SHP77 (cell line): ENCODE measurements around the gene ZKSCAN4.

Experiments
- DNase-seq, 2 experiments: peaks; one replicate each; lab custom pipeline; 2025; lab: John Stamatoyannopoulos, UW

Gene ZKSCAN4

GRCh38 chr6:28248916-28249315 lies 3.2 kb downstream of the ZKSCAN4 start:
- no peak for DNase-seq

- DNase-seq, result no peak
Measured at GRCh38 chr6:28245206-28245941, 6.7 kb downstream of the ZKSCAN4 start.

GRCh38 chr6:28243946-28244345 lies 8.1 kb downstream of the ZKSCAN4 start:
- no peak for DNase-seq

- no peak for DNase-seq
Measured at GRCh38 chr6:28240471-28240870, 11.6 kb downstream of the ZKSCAN4 start.

- DNase-seq, result no peak
Measured at GRCh38 chr6:28239636-28240035, 12.4 kb downstream of the ZKSCAN4 start.

- DNase-seq, result no peak
Measured at GRCh38 chr6:28235912-28236452, 16.1 kb downstream of the ZKSCAN4 start.

GRCh38 chr6:28232785-28233184 lies 19.3 kb downstream of the ZKSCAN4 start:
- no peak for DNase-seq

GRCh38 chr6:28226460-28226859 lies 25.6 kb downstream of the ZKSCAN4 start:
- no peak for DNase-seq

- DNase-seq, result peak; percentile 83 to 91
Measured at GRCh38 chr6:28225056-28225834, 26.8 kb downstream of the ZKSCAN4 start, which contains the start of gene ZSCAN9. ZSCAN9 (plus strand) TSS chr6:28225275; CDS start chr6:28227085, 1,810 bp downstream.

- no peak for DNase-seq
Measured at GRCh38 chr6:28224131-28225055, 27.7 kb downstream of the ZKSCAN4 start.

- DNase-seq, result no peak
Measured at GRCh38 chr6:28220257-28221133, 31.6 kb downstream of the ZKSCAN4 start.

GRCh38 chr6:28218312-28219248 lies 33.5 kb downstream of the ZKSCAN4 start:
- peak; percentile 75 to 80 for DNase-seq

GRCh38 chr6:28217890-28218289 lies 34.2 kb downstream of the ZKSCAN4 start:
- no peak for DNase-seq

- DNase-seq, result no peak
Measured at GRCh38 chr6:28215425-28215824, 36.6 kb downstream of the ZKSCAN4 start.

- DNase-seq, result no peak
Measured at GRCh38 chr6:28213213-28213523, 38.9 kb downstream of the ZKSCAN4 start.

- peak; percentile 69 to 75 for DNase-seq
Measured at GRCh38 chr6:28212510-28213212, 39.4 kb downstream of the ZKSCAN4 start.

GRCh38 chr6:28211840-28212509 lies 40.1 kb downstream of the ZKSCAN4 start:
- no peak for DNase-seq

- peak; percentile 52 to 56 for DNase-seq
Measured at GRCh38 chr6:28209753-28210535, 42.1 kb downstream of the ZKSCAN4 start.
